Breast epithelium (tissue), 4 donors: ENCODE results near the gene NAV2. TPM values are rescaled to one million over a fixed set of nuclear protein-coding genes. Genes with fewer than 3 reads are reported as not detected.

Experiments used
- DNase-seq, 2 donors: peaks; one replicate each; pipeline ENCODE4 v3.0.0-alpha.2; 2019; ENCODE audit warnings: low spot score in 2 of 2
- H3K27ac ChIP-seq, 2 donors: fragments of 200-600 bp; sonication (generic) in 1 of 2; one replicate each; pipeline ENCODE4 v1.5.1; 2016 to 2019; ENCODE audit warnings: mild to moderate bottlenecking in 1 of 2
- H3K27me3 ChIP-seq, 2 donors: fragments of 200-600 bp; sonication (generic) in 1 of 2; one replicate each; pipeline versions ENCODE4 v1.5.1 to v1.6.0; 2017 to 2019; ENCODE audit warnings: control low read depth in 1 of 2, mild to moderate bottlenecking in 1 of 2
- H3K36me3 ChIP-seq: fragments of 200-600 bp; one replicate; pipeline ENCODE4 v1.5.1; 2019
- H3K4me1 ChIP-seq, 2 donors: fragments of 200-600 bp; sonication (generic); one replicate each; pipeline ENCODE4 v1.5.1; 2016 to 2019; ENCODE audit warnings: control low read depth in 1 of 2
- H3K4me3 ChIP-seq, 3 donors: fragments of 200-600 bp; sonication (generic); 1 replicate in 2 of 3; 2 replicates in 1 of 3; pipeline ENCODE4 v1.5.1; 2016 to 2019; ENCODE audit warnings: mild to moderate bottlenecking in 3 of 3, moderate library complexity in 2 of 3
- H3K9me3 ChIP-seq, 2 donors: fragments of 200-600 bp; sonication (generic) in 1 of 2; one replicate each; pipeline ENCODE4 v1.5.1; 2016 to 2019; ENCODE audit warnings: control low read depth in 1 of 2
- CTCF ChIP-seq, 3 donors: fragments of 450-650 bp; IDR thresholded peaks; one replicate each; pipeline ENCODE4 v1.5.1; 2016 to 2017; ENCODE audit warnings: antibody characterized with exemption in 3 of 3, mild to moderate bottlenecking in 3 of 3, moderate library complexity in 3 of 3
- POLR2A ChIP-seq: fragments of 450-650 bp; IDR thresholded peaks from one replicate; pipeline ENCODE4 v1.6.1; 2016; ENCODE audit warnings: antibody characterized with exemption, mild to moderate bottlenecking, moderate library complexity
- POLR2AphosphoS5 ChIP-seq, 3 donors: sonication (generic); formaldehyde crosslinking; IDR thresholded peaks; one replicate each; pipeline ENCODE4 v1.6.1; 2017; ENCODE audit warnings: antibody characterized with exemption in 3 of 3
- intact Hi-C: fragments of 100-400 bp; cut with DNase I; formaldehyde crosslinking; loops from one replicate; pipeline ENCODE4 v1.15.1; 2023; ENCODE audit warnings: low total_unique reads
- total RNA-seq, 3 donors: library from RNA; depleted of rRNA; stranded (reverse); fragments of >200 nt; gene quantifications; one replicate each; pipeline ENCODE4 v1.1.0, GENCODE V29; 2016

The NAV2 gene
- total RNA-seq, 3 donors from 2014 or later = 28.2 to 61.8 (median 31.4) TPM

GRCh38 chr11:20113149-20113438 is 400.5 kb downstream of the NAV2 start:
- Histone ChIP-seq H3K27ac (peak overlapping the region; percentile 85 to 90), H3K4me3 (no peak overlapping the region), H3K27me3 (no peaks in the 10 kb centered on the region), H3K4me1 (no peaks in the 10 kb centered on the region), H3K36me3 (no peaks in the 10 kb centered on the region), H3K9me3 (no peaks in the 10 kb centered on the region)
- DNase-seq = peak in 1 of 2 donors; percentile 48
- no peak for TF ChIP-seq CTCF (IDR thresholded peaks at IDR 0.05)
- no peak for TF ChIP-seq POLR2A
- TF ChIP-seq POLR2AphosphoS5 (IDR thresholded peaks at IDR 0.05) = no peak
- intact Hi-C loops = no loop called here

- no peaks in the 10 kb centered on the region for H3K9me3 ChIP-seq
- no peak for DNase-seq
- TF ChIP-seq POLR2AphosphoS5 (IDR thresholded peaks at IDR 0.05) (no peak), POLR2A (no peak), CTCF (IDR thresholded peaks at IDR 0.05) (no peak)
- H3K4me1 ChIP-seq = no peaks in the 10 kb centered on the region
- no peaks in the 10 kb centered on the region for H3K27me3 ChIP-seq
- H3K27ac ChIP-seq = no peak overlapping the region
- no peak overlapping the region for H3K4me3 ChIP-seq
- H3K36me3 ChIP-seq = no peaks in the 10 kb centered on the region
- intact Hi-C loops = no loop called here
These were observed 402.0 kb downstream of the NAV2 start for GRCh38 chr11:20114588-20114987.

GRCh38 chr11:20116825-20117224 is 404.2 kb downstream of the NAV2 start:
- Histone ChIP-seq H3K27ac (no peak overlapping the region), H3K36me3 (no peaks in the 10 kb centered on the region), H3K27me3 (no peaks in the 10 kb centered on the region), H3K9me3 (no peaks in the 10 kb centered on the region), H3K4me1 (no peaks in the 10 kb centered on the region), H3K4me3 (no peak overlapping the region)
- TF ChIP-seq CTCF (IDR thresholded peaks at IDR 0.05) (no peak), POLR2A (no peak), POLR2AphosphoS5 (IDR thresholded peaks at IDR 0.05) (no peak)
- intact Hi-C loops = no loop called here
- no peak for DNase-seq

- Histone ChIP-seq H3K27me3 (no peaks in the 10 kb centered on the region), H3K9me3 (no peaks in the 10 kb centered on the region), H3K4me1 (no peaks in the 10 kb centered on the region), H3K27ac (no peak overlapping the region), H3K36me3 (no peaks in the 10 kb centered on the region), H3K4me3 (no peak overlapping the region)
- TF ChIP-seq POLR2AphosphoS5 (IDR thresholded peaks at IDR 0.05) = no peak
- TF ChIP-seq POLR2A = no peak
- TF ChIP-seq CTCF (IDR thresholded peaks at IDR 0.05) = no peak
- intact Hi-C loops = no loop called here
- no peak for DNase-seq
These were observed 404.7 kb downstream of the NAV2 start for GRCh38 chr11:20117291-20117690.

- Histone ChIP-seq H3K36me3 (no peaks in the 10 kb centered on the region), H3K4me1 (no peaks in the 10 kb centered on the region), H3K27me3 (no peaks in the 10 kb centered on the region), H3K9me3 (no peaks in the 10 kb centered on the region), H3K27ac (no peak overlapping the region), H3K4me3 (no peak overlapping the region)
- DNase-seq = no peak
- no peak for TF ChIP-seq CTCF (IDR thresholded peaks at IDR 0.05)
- no peak for TF ChIP-seq POLR2A
- no peak for TF ChIP-seq POLR2AphosphoS5 (IDR thresholded peaks at IDR 0.05)
- intact Hi-C loops = no loop called here
These were observed 405.6 kb downstream of the NAV2 start for GRCh38 chr11:20118209-20118608.
